DND-41 (cell line): Measurements from ENCODE around the gene IFT20.

Experiments used
- EZH2 ChIP-seq: IDR thresholded peaks from 3 replicates; pipeline ENCODE4 v1.6.1; 2012; ENCODE audit warnings: borderline replicate concordance, low read depth, mild to moderate bottlenecking, moderate library complexity, low read length, inconsistent platforms; ENCODE audit not compliant: severe bottlenecking
- TF ChIP-seq, protein P1 (sequence below): IDR thresholded peaks from 2 replicates; pipeline ENCODE4 v1.5.1; 2012; ENCODE audit warnings: borderline replicate concordance, low read length, moderate library complexity, mild to moderate bottlenecking; ENCODE audit not compliant: poor library complexity, severe bottlenecking; ENCODE audit errors: extremely low read depth

DNA sequence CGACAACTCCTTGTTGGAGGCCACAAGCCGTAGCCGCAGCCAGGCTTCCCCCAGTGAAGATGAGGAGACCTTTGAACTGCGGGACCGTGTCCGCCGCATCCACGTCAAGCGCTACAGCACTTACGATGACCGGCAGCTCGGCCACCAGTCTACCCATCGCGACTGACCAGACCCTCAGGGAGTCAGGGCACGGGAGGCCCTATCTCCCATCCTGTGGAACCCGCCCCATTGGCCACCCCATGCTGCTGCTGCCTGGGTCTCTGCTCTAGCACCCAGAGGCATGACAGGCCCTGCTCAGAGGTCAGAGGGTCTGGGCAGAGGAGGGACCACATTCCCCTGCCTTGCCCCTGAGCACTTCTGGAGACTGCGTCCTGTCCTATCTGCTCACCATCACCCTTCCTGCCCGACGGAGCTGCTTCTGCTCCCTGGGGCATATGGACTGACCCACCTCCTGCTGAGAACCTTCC is 9.2 kb upstream of the IFT20 start:
- TF ChIP-seq, protein P1, sequence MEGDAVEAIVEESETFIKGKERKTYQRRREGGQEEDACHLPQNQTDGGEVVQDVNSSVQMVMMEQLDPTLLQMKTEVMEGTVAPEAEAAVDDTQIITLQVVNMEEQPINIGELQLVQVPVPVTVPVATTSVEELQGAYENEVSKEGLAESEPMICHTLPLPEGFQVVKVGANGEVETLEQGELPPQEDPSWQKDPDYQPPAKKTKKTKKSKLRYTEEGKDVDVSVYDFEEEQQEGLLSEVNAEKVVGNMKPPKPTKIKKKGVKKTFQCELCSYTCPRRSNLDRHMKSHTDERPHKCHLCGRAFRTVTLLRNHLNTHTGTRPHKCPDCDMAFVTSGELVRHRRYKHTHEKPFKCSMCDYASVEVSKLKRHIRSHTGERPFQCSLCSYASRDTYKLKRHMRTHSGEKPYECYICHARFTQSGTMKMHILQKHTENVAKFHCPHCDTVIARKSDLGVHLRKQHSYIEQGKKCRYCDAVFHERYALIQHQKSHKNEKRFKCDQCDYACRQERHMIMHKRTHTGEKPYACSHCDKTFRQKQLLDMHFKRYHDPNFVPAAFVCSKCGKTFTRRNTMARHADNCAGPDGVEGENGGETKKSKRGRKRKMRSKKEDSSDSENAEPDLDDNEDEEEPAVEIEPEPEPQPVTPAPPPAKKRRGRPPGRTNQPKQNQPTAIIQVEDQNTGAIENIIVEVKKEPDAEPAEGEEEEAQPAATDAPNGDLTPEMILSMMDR = no peak
- no peak for TF ChIP-seq EZH2
